K562 (cell line): Measurements from ENCODE around the gene TMEM30A. TPM values are rescaled to one million over a fixed set of nuclear protein-coding genes. Genes with fewer than 3 reads are reported as not detected.

Experiments
- ATAC-seq: fragments of 200-7000 bp; cut with Tn5 transposase; 3 replicates; pipeline ENCODE4 v1.9.1; 2020; ENCODE audit warnings: moderate library complexity
- BruUV-seq: library from RNA; stranded (reverse); fragments of 400-500 nt; replicated peaks from 2 replicates; lab custom pipeline; 2021; lab: Mats Ljungman, UMichigan
- CTCF ChIA-PET: fragments of 300-600 bp; formaldehyde crosslinking; extraction: SDS; loops from one replicate; lab custom pipeline; 2021; ENCODE audit warnings: low intra/inter-chr PET ratio; lab: Yijun Ruan, JAX
- POLR2A ChIA-PET: fragments of 300-600, 350-650 bp; sonication (Branson Sonifier 250); formaldehyde crosslinking; extraction: SDS; loops from one replicate; lab custom pipeline; 2021; ENCODE audit warnings: antibody characterized with exemption, inconsistent platforms; lab: Yijun Ruan, JAX
- DNase-seq, 4 experiments: peaks; one replicate each; pipeline versions ENCODE4 v3.0.0 to v3.0.0-alpha.2; 2011 to 2018; ENCODE audit warnings: low spot score in 3 of 4, mixed read lengths in 3 of 4; ENCODE audit errors: extremely low read depth in 1 of 4
- FAIRE-seq: peaks from 2 replicates; lab custom pipeline; 2011; peaks lifted over from hg19 to GRCh38; lab: Jason Lieb, UNC
- H2AFZ ChIP-seq: 2 replicates; pipeline ENCODE4 v1.6.0; 2011; ENCODE audit warnings: low read depth, low read length, control low read depth, inconsistent platforms
- H3K27ac ChIP-seq: fragments of 200-600 bp; 3 replicates; pipeline ENCODE4 v1.8.0; 2011; ENCODE audit warnings: low read depth, mild to moderate bottlenecking, control low read depth, inconsistent platforms, low read length, moderate library complexity, mixed read lengths; ENCODE audit errors: extremely low read depth
- H3K27me3 ChIP-seq, 2 experiments: fragments of 300-600 bp in 1 of 2; 2 replicates in 1 of 2; 3 replicates in 1 of 2; pipeline versions ENCODE4 v1.6.0 to v1.8.0; 2011; ENCODE audit warnings: inconsistent platforms in 2 of 2, low read length in 2 of 2, mild to moderate bottlenecking in 1 of 2, mixed read lengths in 1 of 2, moderate library complexity in 1 of 2; ENCODE audit not compliant: control insufficient read depth in 2 of 2, insufficient read depth in 2 of 2
- H3K36me3 ChIP-seq: fragments of 300-600 bp; 3 replicates; pipeline ENCODE4 v1.8.0; 2011; ENCODE audit warnings: mild to moderate bottlenecking, low read length, inconsistent platforms; ENCODE audit not compliant: control insufficient read depth, insufficient read depth
- H3K4me1 ChIP-seq, 2 experiments: fragments of 200-600 bp in 1 of 2; replicated peaks in 1 of 2; 2 replicates in 1 of 2; 3 replicates in 1 of 2; pipeline versions ENCODE4 v1.5.1 to v1.8.0; 2011; ENCODE audit warnings: inconsistent platforms in 2 of 2, low read length in 2 of 2, mild to moderate bottlenecking in 1 of 2, mixed read lengths in 1 of 2, moderate library complexity in 1 of 2; ENCODE audit not compliant: control insufficient read depth in 2 of 2, insufficient read depth in 2 of 2
- H3K4me2 ChIP-seq: 2 replicates; pipeline ENCODE4 v1.6.1; 2011; ENCODE audit warnings: low read length, control low read depth, inconsistent platforms, mixed read lengths; ENCODE audit not compliant: insufficient read depth
- H3K4me3 ChIP-seq: fragments of 200-600 bp; sonication (generic), shearing (Covaris generic); 2 replicates; pipeline ENCODE4 v1.5.1; 2016; ENCODE audit warnings: control low read depth, inconsistent platforms
- H3K79me2 ChIP-seq: fragments of 200-600 bp; 3 replicates; pipeline ENCODE4 v1.8.0; 2011; ENCODE audit warnings: low read length, inconsistent platforms; ENCODE audit not compliant: control insufficient read depth, insufficient read depth
- H3K9ac ChIP-seq, 2 experiments: 2 replicates each; pipeline versions ENCODE4 v1.6.0 to v1.6.1; 2011; ENCODE audit warnings: low read depth in 2 of 2, low read length in 2 of 2, control low read depth in 1 of 2, inconsistent platforms in 1 of 2, mild to moderate bottlenecking in 1 of 2, mixed read lengths in 1 of 2; ENCODE audit not compliant: insufficient read depth in 1 of 2
- H3K9me1 ChIP-seq: one replicate; pipeline ENCODE4 v1.6.0; 2011; ENCODE audit warnings: inconsistent platforms, mild to moderate bottlenecking, low read length, moderate library complexity; ENCODE audit not compliant: control insufficient read depth, insufficient read depth
- H3K9me3 ChIP-seq: replicated peaks from 2 replicates; pipeline ENCODE4 v1.5.1; 2011; ENCODE audit warnings: low read depth, low read length, inconsistent platforms; ENCODE audit not compliant: control insufficient read depth, insufficient read depth
- H4K20me1 ChIP-seq: replicated peaks from 2 replicates; pipeline ENCODE4 v1.6.1; 2011; ENCODE audit warnings: low read length, inconsistent platforms, mixed read lengths; ENCODE audit not compliant: control insufficient read depth, insufficient read depth
- GABPA ChIP-seq: fragments of 200-800 bp; sonication (Bioruptor generic); conservative IDR thresholded peaks from 2 replicates; pipeline ENCODE4 v1.6.1; 2016; ENCODE audit warnings: low read depth, missing genetic modification characterization, missing compliant biosample characterization
- MEIS2 ChIP-seq: fragments of 450-650 bp; IDR thresholded peaks from 2 replicates; pipeline ENCODE4 v1.6.1; 2014; ENCODE audit warnings: mild to moderate bottlenecking; ENCODE audit not compliant: partially characterized antibody
- PBX2 ChIP-seq, 2 experiments: IDR thresholded peaks in 1 of 2; conservative IDR thresholded peaks in 1 of 2; 2 replicates each; pipeline ENCODE4 v1.6.1; 2016; ENCODE audit warnings: low read depth in 2 of 2, mild to moderate bottlenecking in 1 of 2, missing compliant biosample characterization in 1 of 2, missing genetic modification characterization in 1 of 2, moderate library complexity in 1 of 2
- TAF1 ChIP-seq: IDR thresholded peaks from 2 replicates; pipeline ENCODE4 v1.6.1; 2011; ENCODE audit warnings: mild to moderate bottlenecking, low read length, moderate library complexity; ENCODE audit not compliant: insufficient read depth, control insufficient read depth, severe bottlenecking; ENCODE audit errors: extremely low read depth
- USF2 ChIP-seq: sonication (generic); formaldehyde crosslinking; IDR thresholded peaks from 2 replicates; pipeline ENCODE4 v1.5.0; 2020; ENCODE audit warnings: missing genetic modification reagents
- ZNF785 ChIP-seq: fragments of 250-450 bp; sonication (Bioruptor Pico); IDR thresholded peaks from 2 replicates; pipeline ENCODE4 v1.4.0; 2020; ENCODE audit warnings: mild to moderate bottlenecking
- WGBS: fragments of 100-300 bp; shearing (Covaris generic); methylation state at CpG from one replicate; pipeline ENCODE4 v1.1.6; 2016; ENCODE audit warnings: low coverage, mixed read lengths; ENCODE audit not compliant: insufficient coverage; ENCODE audit errors: missing lambda C conversion rate; 5-methylcytosine and 5-hydroxymethylcytosine counted together
- in situ Hi-C: fragments of 300-500 bp; cut with MboI; formaldehyde crosslinking; loops from 4 replicates; pipeline ENCODE4 v1.15.0; 2018; ENCODE audit warnings: inconsistent platforms, mixed read lengths
- intact Hi-C: fragments of 100-400 bp; cut with micrococcal nuclease; formaldehyde crosslinking; loops from 2 replicates; pipeline ENCODE4 v1.14.2; 2022
- polyA plus RNA-seq, 8 experiments: library from polyadenylated mRNA; depleted of rRNA in 4 of 8; stranded (reverse) in 5 of 8; unstranded in 3 of 8; fragments of >200 nt; fragmentation: Nextera tagmentation in 2 of 8; fragmentation: Illumina TruSeq in 1 of 8; extraction: Ambion mirVana in 2 of 8; extraction: Trizol in 1 of 8; gene quantifications; 2 replicates each; pipeline versions ENCODE4 v1.2.1 to v1.2.3, GENCODE V29; 2011 to 2014; ENCODE audit warnings: inconsistent platforms in 1 of 8, missing spikeins in 1 of 8
- total RNA-seq, 7 experiments: library from RNA; depleted of rRNA in 6 of 7; stranded (reverse); fragments of >200 nt in 6 of 7; fragmentation: Illumina TruSeq in 2 of 7; extraction: Trizol in 2 of 7; gene quantifications; 2 replicates each; pipeline versions ENCODE4 v1.2.1 to v1.2.3, GENCODE V29; 2011 to 2021; ENCODE audit warnings: low replicate concordance in 1 of 7

The TMEM30A gene
- total and polyA plus RNA-seq, 9 of the 15 experiments (the other 6 are each of a cell fraction or from before 2014, with no cell fraction given), result 6.5 to 31.2 (median 16.3) TPM

- no peak overlapping the region for H3K9ac ChIP-seq
- WGBS, result 100% methylated on average over 1 of the region's 1 CpG
- CTCF ChIA-PET, result no interaction called here
These were observed 3.4 kb upstream of the TMEM30A start for GRCh38 chr6:75288023-75288422.

More at GRCh38 chr6:75288023-75288422, 3.4 kb upstream of the TMEM30A start:
- Histone ChIP-seq H3K4me1 (0 out of 5 replicates have a peak, but pooled peaks cover 0 to 7% of the 10 kb centered on the region in 2 experiments), H3K4me2 (no peak overlapping the region), H2AFZ (no peak overlapping the region), H3K36me3 (peaks cover 4% of the 10 kb centered on the region; the same call in 1 of the 3 replicates), H3K4me3 (no peak overlapping the region), H3K79me2 (peaks cover 50% of the 10 kb centered on the region)
- FAIRE-seq, result no peak
- POLR2A ChIA-PET, result no interaction called here
- BruUV-seq, result no TSS peak
- peak; percentile 62 for TF ChIP-seq MEIS2
- no peak for TF ChIP-seq USF2 (CRISPR knock-in tag)
- TF ChIP-seq ZNF785, result no peak
- TF ChIP-seq GABPA (tag), result no peak
- TF ChIP-seq PBX2 (CRISPR knock-in tag; IDR thresholded peaks at IDR 0.05; ENCODE audit: low read depth), result no peak
- peak; percentile 50; the same call in 1 of the 2 replicates for TF ChIP-seq PBX2 (tag; conservative IDR thresholded peaks at IDR 0.05; ENCODE audit: low read depth)
- no peak for TF ChIP-seq TAF1
- TF ChIP-seq, all 486 proteins: peak for 2
- Histone ChIP-seq H3K27ac (no peak overlapping the region), H3K9me3 (no peaks in the 10 kb centered on the region), H4K20me1 (no peaks in the 10 kb centered on the region; the same call in 1 of the 2 replicates), H3K27me3 (no peaks in the 10 kb centered on the region), H3K9me1 (no peaks in the 10 kb centered on the region)
- no peak for ATAC-seq
- intact Hi-C loops, result loop anchor here (10.0 kb wide), 2 partner anchors 317 to 1763 kb away; partner anchors contain the start of genes EEF1A1 and SENP6
- in situ Hi-C loops, result no loop called here
- DNase-seq, result no peak
